ENCODE measurements around the gene CENPT.

CENPT gene

GRCh38 chr16:67848118-67848517 lies 625 bp upstream of the CENPT start:
- DNase-seq (ENCODE audit: low read depth), result no peak
- H3K4me3 ChIP-seq (ENCODE audit: low read depth, low read length), result peak overlapping the region; percentile 99
- no peak for TF ChIP-seq CTCF (IDR thresholded peaks at IDR 0.05; ENCODE audit: control insufficient read depth, extremely low read depth, insufficient read depth)

GRCh38 chr16:67846320-67847063 lies 1.0 kb downstream of the CENPT start, which contains the start of gene NUTF2:
Gene NUTF2, plus strand, starts transcription at chr16:67846933. Its CDS starts 18,198 bp downstream, at chr16:67865131.
- H3K4me3 ChIP-seq (ENCODE audit: low read depth, low read length), result peak within 1 kb of the TSS; percentile 99

GRCh38 chr16:67846063-67846319 lies 1.5 kb downstream of the CENPT start:
- no peak for TF ChIP-seq CTCF (IDR thresholded peaks at IDR 0.05; ENCODE audit: control insufficient read depth, extremely low read depth, insufficient read depth)
- peak overlapping the region; percentile 99 for H3K4me3 ChIP-seq (ENCODE audit: low read depth, low read length)
- no peak for DNase-seq (ENCODE audit: low read depth)

More at GRCh38 chr16:67846320-67847063, 1.0 kb downstream of the CENPT start, which contains the start of gene NUTF2:
- TF ChIP-seq CTCF (IDR thresholded peaks at IDR 0.05; ENCODE audit: control insufficient read depth, extremely low read depth, insufficient read depth), result no peak
- peak; percentile 74 for DNase-seq (ENCODE audit: low read depth)

- H3K4me3 ChIP-seq (ENCODE audit: low read depth, low read length), result peak overlapping the region; percentile 99
- no peak for DNase-seq (ENCODE audit: low read depth)
- TF ChIP-seq CTCF (IDR thresholded peaks at IDR 0.05; ENCODE audit: control insufficient read depth, extremely low read depth, insufficient read depth), result no peak
Measured at GRCh38 chr16:67845291-67846062, 2.0 kb downstream of the CENPT start.

- no peak overlapping the region for H3K4me3 ChIP-seq (ENCODE audit: low read depth, low read length)
- TF ChIP-seq CTCF (IDR thresholded peaks at IDR 0.05; ENCODE audit: control insufficient read depth, extremely low read depth, insufficient read depth), result no peak
- DNase-seq (ENCODE audit: low read depth), result no peak
Measured at GRCh38 chr16:67844497-67844896, 3.0 kb downstream of the CENPT start.

- H3K4me3 ChIP-seq (ENCODE audit: low read depth, low read length), result peak overlapping the region; percentile 76
- DNase-seq (ENCODE audit: low read depth), result no peak
- TF ChIP-seq CTCF (IDR thresholded peaks at IDR 0.05; ENCODE audit: control insufficient read depth, extremely low read depth, insufficient read depth), result no peak
Measured at GRCh38 chr16:67843343-67843765, 4.1 kb downstream of the CENPT start.

All from LNCaP clone FGC (cell line).